Measurements from ENCODE around the gene HS3ST3B1.

Gene HS3ST3B1

GRCh38 chr17:14334919-14335318 lies 34.0 kb downstream of the HS3ST3B1 start:
- Histone ChIP-seq H3K4me1 (no peaks in the 10 kb centered on the region), H3K4me3 (no peak overlapping the region), H3K36me3 (no peaks in the 10 kb centered on the region), H3K27me3 (peaks cover 0 to 28% of the 10 kb centered on the region in 2 donors), H3K27ac (no peak overlapping the region), H3K9me3 (no peaks in the 10 kb centered on the region)
- no peak for DNase-seq
- intact Hi-C loops (cut with DNase I; ENCODE audit: low total_unique reads) = no loop called here
- TF ChIP-seq CTCF (IDR thresholded peaks at IDR 0.05) = no peak

GRCh38 chr17:14336418-14336817 lies 35.5 kb downstream of the HS3ST3B1 start:
- Histone ChIP-seq H3K36me3 (no peaks in the 10 kb centered on the region), H3K4me1 (no peaks in the 10 kb centered on the region), H3K9me3 (no peaks in the 10 kb centered on the region), H3K27ac (no peak overlapping the region), H3K4me3 (no peak overlapping the region), H3K27me3 (peaks cover 0 to 32% of the 10 kb centered on the region in 2 donors)
- intact Hi-C loops (cut with DNase I; ENCODE audit: low total_unique reads) = no loop called here
- DNase-seq = no peak
- TF ChIP-seq CTCF (IDR thresholded peaks at IDR 0.05) = no peak

- H3K27me3 ChIP-seq = peaks cover 0 to 32% of the 10 kb centered on the region in 2 donors
- no peak for DNase-seq
- TF ChIP-seq CTCF (IDR thresholded peaks at IDR 0.05) = no peak
- H3K9me3 ChIP-seq = no peaks in the 10 kb centered on the region
- intact Hi-C loops (cut with DNase I; ENCODE audit: low total_unique reads) = no loop called here
- no peak overlapping the region for H3K4me3 ChIP-seq
- H3K36me3 ChIP-seq = no peaks in the 10 kb centered on the region
- H3K4me1 ChIP-seq = no peaks in the 10 kb centered on the region
- no peak overlapping the region for H3K27ac ChIP-seq
Observed at GRCh38 chr17:14337596-14338079, 36.8 kb downstream of the HS3ST3B1 start.

GRCh38 chr17:14340857-14341754 lies 40.2 kb downstream of the HS3ST3B1 start:
- intact Hi-C loops (cut with DNase I; ENCODE audit: low total_unique reads) = no loop called here
- H3K36me3 ChIP-seq = no peaks in the 10 kb centered on the region
- no peak for TF ChIP-seq CTCF (IDR thresholded peaks at IDR 0.05)
- no peak overlapping the region for H3K4me3 ChIP-seq
- no peak overlapping the region for H3K27ac ChIP-seq
- DNase-seq = no peak
- no peaks in the 10 kb centered on the region for H3K9me3 ChIP-seq
- H3K4me1 ChIP-seq = no peaks in the 10 kb centered on the region
- H3K27me3 ChIP-seq = peaks cover 0 to 32% of the 10 kb centered on the region in 2 donors

- intact Hi-C loops (cut with DNase I; ENCODE audit: low total_unique reads) = no loop called here
Observed at GRCh38 chr17:14341866-14342265, 41.0 kb downstream of the HS3ST3B1 start.

More at GRCh38 chr17:14341866-14342265, 41.0 kb downstream of the HS3ST3B1 start:
- no peaks in the 10 kb centered on the region for H3K36me3 ChIP-seq
- no peaks in the 10 kb centered on the region for H3K9me3 ChIP-seq
- H3K27me3 ChIP-seq = peaks cover 0 to 32% of the 10 kb centered on the region in 2 donors
- H3K4me3 ChIP-seq = no peak overlapping the region
- no peak for TF ChIP-seq CTCF (IDR thresholded peaks at IDR 0.05)
- H3K4me1 ChIP-seq = no peaks in the 10 kb centered on the region
- no peak overlapping the region for H3K27ac ChIP-seq
- no peak for DNase-seq

All from tibial artery (tissue), 4 donors.